WTC11 (cell line): Measurements from ENCODE around the gene SPRYD7. TPM values are rescaled to one million over a fixed set of nuclear protein-coding genes. Genes with fewer than 3 reads are reported as not detected.
"Not testable (repeated sequence)": the region's sequence is repeated elsewhere in the genome, so short reads cannot be mapped to it uniquely, and the experiment has no call there.

Experiments
- ATAC-seq: fragments of 200-7000 bp; cut with Tn5 transposase; 2 replicates; pipeline ENCODE4 v1.10.0; 2021; ENCODE audit warnings: mild to moderate bottlenecking, moderate library complexity
- CTCF ChIA-PET: fragments of 300-600 bp; sonication (Branson Sonifier 250); formaldehyde crosslinking; loops from one replicate; lab custom pipeline; 2021; ENCODE audit warnings: antibody characterized with exemption; lab: Charles Lee
- POLR2A ChIA-PET: fragments of 350-600 bp; sonication (Branson Sonifier 250); formaldehyde crosslinking; loops from one replicate; lab custom pipeline; 2021; ENCODE audit warnings: antibody characterized with exemption; lab: Charles Lee
- DNase-seq: peaks from one replicate; pipeline ENCODE4 v3.0.0; 2021; ENCODE audit warnings: low spot score
- H3K27ac Mint-ChIP-seq: 2 replicates; pipeline ENCODE4 v1.8.0; 2021; ENCODE audit warnings: mixed read lengths
- H3K27me3 Mint-ChIP-seq: 2 replicates; pipeline ENCODE4 v1.8.0; 2021; ENCODE audit warnings: low read depth, mild to moderate bottlenecking, moderate library complexity, mixed read lengths
- H3K36me3 Mint-ChIP-seq: 2 replicates; pipeline ENCODE4 v1.8.0; 2021; ENCODE audit warnings: mixed read lengths
- H3K4me1 Mint-ChIP-seq: 2 replicates; pipeline ENCODE4 v1.8.0; 2022; ENCODE audit warnings: mixed read lengths
- H3K4me3 Mint-ChIP-seq: 2 replicates; pipeline ENCODE4 v1.8.0; 2021; ENCODE audit warnings: mild to moderate bottlenecking, moderate library complexity, mixed read lengths
- H3K9me3 Mint-ChIP-seq: 2 replicates; pipeline ENCODE4 v1.8.0; 2021; ENCODE audit warnings: mixed read lengths
- CBFB ChIP-seq: sonication (generic); formaldehyde crosslinking; IDR thresholded peaks from 2 replicates; pipeline ENCODE4 v1.8.1; 2022; ENCODE audit warnings: mild to moderate bottlenecking, low read depth, missing genetic modification reagents
- CREB1 ChIP-seq: sonication (generic); formaldehyde crosslinking; IDR thresholded peaks from 2 replicates; pipeline ENCODE4 v1.8.0; 2023; ENCODE audit warnings: mild to moderate bottlenecking, missing genetic modification reagents
- ETV6 ChIP-seq: sonication (generic); formaldehyde crosslinking; IDR thresholded peaks from 2 replicates; pipeline ENCODE4 v1.8.1; 2022; ENCODE audit warnings: mild to moderate bottlenecking, missing genetic modification reagents
- FOXK1 ChIP-seq: sonication (generic); formaldehyde crosslinking; IDR thresholded peaks from 2 replicates; pipeline ENCODE4 v1.8.0; 2022; ENCODE audit warnings: mild to moderate bottlenecking, moderate library complexity, missing genetic modification reagents
- GRHL2 ChIP-seq: fragments of 250-450 bp; sonication (Bioruptor Pico); IDR thresholded peaks from 2 replicates; pipeline ENCODE4 v1.8.0; 2022; ENCODE audit warnings: mild to moderate bottlenecking, moderate library complexity; ENCODE audit not compliant: insufficient replicate concordance, severe bottlenecking
- JUN ChIP-seq: sonication (generic); formaldehyde crosslinking; IDR thresholded peaks from 2 replicates; pipeline ENCODE4 v1.8.0; 2023; ENCODE audit warnings: mild to moderate bottlenecking, missing genetic modification reagents
- OVOL2 ChIP-seq: fragments of 250-450 bp; sonication (Bioruptor Pico); IDR thresholded peaks from 2 replicates; pipeline ENCODE4 v1.9.0; 2021; ENCODE audit warnings: mild to moderate bottlenecking, borderline replicate concordance
- RELA ChIP-seq: sonication (generic); formaldehyde crosslinking; IDR thresholded peaks from 2 replicates; pipeline ENCODE4 v1.8.1; 2022; ENCODE audit warnings: missing genetic modification reagents, mild to moderate bottlenecking, borderline replicate concordance
- RORB ChIP-seq: fragments of 250-450 bp; sonication (Bioruptor Pico); IDR thresholded peaks from 2 replicates; pipeline ENCODE4 v1.9.0; 2021; ENCODE audit warnings: mild to moderate bottlenecking
- TCF7 ChIP-seq: sonication (generic); formaldehyde crosslinking; IDR thresholded peaks from 2 replicates; pipeline ENCODE4 v1.8.0; 2022; ENCODE audit warnings: mild to moderate bottlenecking, low read depth, missing genetic modification reagents, moderate library complexity
- TEAD1 ChIP-seq: sonication (generic); formaldehyde crosslinking; IDR thresholded peaks from 2 replicates; pipeline ENCODE4 v1.8.0; 2022; ENCODE audit warnings: mild to moderate bottlenecking, missing genetic modification reagents
- TP53 ChIP-seq: sonication (generic); formaldehyde crosslinking; IDR thresholded peaks from 2 replicates; pipeline ENCODE4 v1.8.1; 2023; ENCODE audit warnings: mild to moderate bottlenecking, missing genetic modification reagents
- total RNA-seq: library from RNA; stranded (reverse); gene quantifications from 3 replicates; pipeline ENCODE4 v1.2.3, GENCODE V29; 2021
- TF ChIP-seq, protein P1 (sequence below): sonication (generic); formaldehyde crosslinking; conservative IDR thresholded peaks from 2 replicates; pipeline ENCODE4 v1.8.1; 2022; ENCODE audit warnings: mild to moderate bottlenecking, missing genetic modification reagents
- TF ChIP-seq, protein P2 (sequence below): sonication (generic); formaldehyde crosslinking; IDR thresholded peaks from 2 replicates; pipeline ENCODE4 v1.8.0; 2023; ENCODE audit warnings: missing genetic modification reagents
- TF ChIP-seq, protein P3 (sequence below): sonication (generic); formaldehyde crosslinking; IDR thresholded peaks from 2 replicates; pipeline ENCODE4 v1.8.1; 2022; ENCODE audit warnings: missing genetic modification reagents, borderline replicate concordance
- TF ChIP-seq, protein P4 (sequence below): sonication (generic); formaldehyde crosslinking; IDR thresholded peaks from 2 replicates; pipeline ENCODE4 v1.8.0; 2022; ENCODE audit warnings: missing genetic modification reagents
- TF ChIP-seq, protein P5 (sequence below): sonication (generic); formaldehyde crosslinking; IDR thresholded peaks from 2 replicates; pipeline ENCODE4 v1.8.1; 2023; ENCODE audit warnings: mild to moderate bottlenecking, missing genetic modification reagents, borderline replicate concordance
- TF ChIP-seq, protein P6 (sequence below): fragments of 250-450 bp; sonication (Bioruptor Pico); IDR thresholded peaks from 2 replicates; pipeline ENCODE4 v1.9.0; 2021; ENCODE audit warnings: mild to moderate bottlenecking

SPRYD7 gene
- total RNA-seq, 1 experiment from 2014 or later, result 3.1 TPM

DNA sequence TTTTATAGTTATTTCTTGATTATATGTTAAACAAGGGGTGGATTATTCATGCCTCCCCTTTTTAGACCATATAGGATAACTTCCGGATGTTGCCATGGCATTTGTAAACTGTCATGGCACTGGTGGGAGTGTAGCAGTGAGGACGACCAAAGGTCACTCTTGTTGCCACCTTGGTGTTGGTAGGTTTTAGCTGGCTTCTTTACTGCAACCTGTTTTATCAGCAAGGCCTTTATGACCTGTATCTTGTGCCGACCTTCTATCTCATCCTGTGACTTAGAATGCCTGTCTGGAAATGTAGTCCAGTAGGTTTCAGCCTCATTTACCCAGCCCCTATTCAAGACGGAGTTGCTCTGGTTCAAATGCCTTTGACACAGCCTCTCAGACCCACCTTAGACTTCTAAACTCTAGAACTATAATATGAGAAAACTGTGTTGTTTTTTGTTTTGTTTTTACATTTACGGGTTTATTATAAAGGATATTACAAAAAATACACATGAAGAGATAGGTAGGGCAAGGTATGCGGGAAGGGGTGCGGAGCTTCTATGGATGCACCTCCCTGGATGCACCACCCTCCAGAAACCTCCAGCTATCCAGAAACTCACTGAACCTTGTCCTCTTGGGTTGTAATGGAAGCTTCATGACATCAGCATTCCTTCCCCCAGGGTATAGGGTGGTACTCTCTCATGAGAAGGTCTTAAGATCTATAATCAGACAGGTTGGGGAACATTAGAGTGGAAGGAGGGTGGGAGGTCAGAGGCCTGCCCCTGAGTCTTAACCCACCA lies 15.8 kb upstream of the SPRYD7 start:
- TF ChIP-seq, protein P1, sequence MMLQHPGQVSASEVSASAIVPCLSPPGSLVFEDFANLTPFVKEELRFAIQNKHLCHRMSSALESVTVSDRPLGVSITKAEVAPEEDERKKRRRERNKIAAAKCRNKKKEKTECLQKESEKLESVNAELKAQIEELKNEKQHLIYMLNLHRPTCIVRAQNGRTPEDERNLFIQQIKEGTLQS, result no peak
- TF ChIP-seq RELA (CRISPR knock-in tag), result no peak
- TF ChIP-seq TEAD1 (CRISPR knock-in tag), result no peak
- TF ChIP-seq CBFB, result no peak
- no peak for TF ChIP-seq ETV6
- no peak for TF ChIP-seq JUN
- no peak for TF ChIP-seq RORB (CRISPR knock-in tag)
- no peak for TF ChIP-seq FOXK1 (CRISPR knock-in tag)
- Mint-ChIP-seq H3K9me3 (no peaks in the 10 kb centered on the region), H3K4me3 (no peak overlapping the region), H3K36me3 (no peaks in the 10 kb centered on the region), H3K27me3 (peaks cover 5% of the 10 kb centered on the region; the same call in 1 of the 2 replicates), H3K4me1 (peaks cover 7% of the 10 kb centered on the region), H3K27ac (no peak overlapping the region)
- ChIA-PET POLR2A (no interaction called here), CTCF (interaction anchor here (2.0 to 2.2 kb wide), 2 partner anchors 16 to 25 kb away, joined by 6 to 7 read pairs; partner anchors contain the start of gene SPRYD7)
- no peak for ATAC-seq
- no peak for DNase-seq

DNA sequence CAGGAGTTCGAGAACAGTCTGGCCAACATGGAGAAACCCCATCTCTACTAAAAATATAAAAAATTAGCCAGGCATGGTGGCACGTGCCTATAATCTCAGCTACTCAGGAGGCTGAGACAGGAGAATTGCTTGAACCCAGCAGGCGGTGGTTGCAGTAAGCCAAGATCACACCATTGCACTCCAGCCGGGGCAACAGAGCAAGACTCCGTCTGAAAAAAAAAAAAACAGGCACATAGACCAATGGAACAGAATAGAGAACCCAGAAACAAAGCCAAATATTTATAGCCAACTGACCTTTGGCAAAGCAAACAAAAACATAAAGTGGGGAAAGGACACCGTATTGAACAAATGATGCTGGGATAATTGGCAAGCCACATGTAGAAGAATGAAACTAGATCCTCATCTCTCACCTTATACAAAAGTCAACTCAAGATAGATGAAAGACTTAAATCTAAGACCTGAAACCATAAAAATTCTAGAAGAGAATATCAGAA lies 12.7 kb upstream of the SPRYD7 start:
- ATAC-seq, H3K27me3 Mint-ChIP-seq, H3K27ac Mint-ChIP-seq, POLR2A ChIA-PET, H3K36me3 Mint-ChIP-seq, H3K4me1 Mint-ChIP-seq, H3K9me3 Mint-ChIP-seq, DNase-seq, H3K4me3 Mint-ChIP-seq: not testable (repeated sequence)
- CTCF ChIA-PET, result interaction anchor here (0.9 kb wide), 1 partner anchor 13 kb away, joined by 6 read pairs; the partner anchor contains the start of gene SPRYD7

DNA sequence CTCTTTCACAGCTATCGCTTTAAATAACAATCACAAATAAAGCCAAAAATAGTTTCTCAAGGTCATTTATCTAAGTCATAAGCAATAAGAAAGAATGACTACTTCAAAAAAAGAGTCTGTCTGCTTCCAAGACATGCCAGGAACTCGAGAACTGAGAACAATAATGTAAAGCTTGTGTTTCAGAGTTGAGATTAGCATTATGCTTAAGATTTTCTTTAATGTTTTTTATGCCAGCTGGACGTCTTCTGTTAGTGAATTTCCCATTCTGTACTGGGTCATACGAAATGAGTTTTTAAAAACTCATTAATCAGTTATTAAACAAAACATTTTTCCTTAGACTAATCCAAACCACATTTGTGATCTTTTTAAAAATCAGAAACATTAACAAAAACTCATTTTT lies 3.2 kb upstream of the SPRYD7 start:
- Mint-ChIP-seq H3K27ac (no peak overlapping the region), H3K4me3 (no peak overlapping the region), H3K9me3 (no peaks in the 10 kb centered on the region; the same call in 1 of the 2 replicates), H3K36me3 (no peaks in the 10 kb centered on the region), H3K27me3 (peaks cover 12% of the 10 kb centered on the region), H3K4me1 (peaks cover 6% of the 10 kb centered on the region)
- ATAC-seq (no peak), DNase-seq (no peak)
- POLR2A ChIA-PET, result no interaction called here
- CTCF ChIA-PET, result interaction anchor here (1.2 kb wide), 1 partner anchor 37 kb away, joined by 3 read pairs; no protein-coding TSS in a partner anchor
- TF ChIP-seq OVOL2 (CRISPR knock-in tag) (no peak), GRHL2 (CRISPR knock-in tag) (no peak), CREB1 (CRISPR knock-in tag) (no peak), TCF7 (CRISPR knock-in tag) (no peak), JUN (no peak), TP53 (CRISPR knock-in tag) (no peak)
- TF ChIP-seq, protein P2, sequence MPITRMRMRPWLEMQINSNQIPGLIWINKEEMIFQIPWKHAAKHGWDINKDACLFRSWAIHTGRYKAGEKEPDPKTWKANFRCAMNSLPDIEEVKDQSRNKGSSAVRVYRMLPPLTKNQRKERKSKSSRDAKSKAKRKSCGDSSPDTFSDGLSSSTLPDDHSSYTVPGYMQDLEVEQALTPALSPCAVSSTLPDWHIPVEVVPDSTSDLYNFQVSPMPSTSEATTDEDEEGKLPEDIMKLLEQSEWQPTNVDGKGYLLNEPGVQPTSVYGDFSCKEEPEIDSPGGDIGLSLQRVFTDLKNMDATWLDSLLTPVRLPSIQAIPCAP (CRISPR knock-in tag), result no peak
- TF ChIP-seq, protein P3, sequence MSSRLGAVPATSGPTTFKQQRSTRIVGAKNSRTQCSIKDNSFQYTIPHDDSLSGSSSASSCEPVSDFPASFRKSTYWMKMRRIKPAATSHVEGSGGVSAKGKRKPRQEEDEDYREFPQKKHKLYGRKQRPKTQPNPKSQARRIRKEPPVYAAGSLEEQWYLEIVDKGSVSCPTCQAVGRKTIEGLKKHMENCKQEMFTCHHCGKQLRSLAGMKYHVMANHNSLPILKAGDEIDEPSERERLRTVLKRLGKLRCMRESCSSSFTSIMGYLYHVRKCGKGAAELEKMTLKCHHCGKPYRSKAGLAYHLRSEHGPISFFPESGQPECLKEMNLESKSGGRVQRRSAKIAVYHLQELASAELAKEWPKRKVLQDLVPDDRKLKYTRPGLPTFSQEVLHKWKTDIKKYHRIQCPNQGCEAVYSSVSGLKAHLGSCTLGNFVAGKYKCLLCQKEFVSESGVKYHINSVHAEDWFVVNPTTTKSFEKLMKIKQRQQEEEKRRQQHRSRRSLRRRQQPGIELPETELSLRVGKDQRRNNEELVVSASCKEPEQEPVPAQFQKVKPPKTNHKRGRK (CRISPR knock-in tag), result no peak
- TF ChIP-seq, protein P4, sequence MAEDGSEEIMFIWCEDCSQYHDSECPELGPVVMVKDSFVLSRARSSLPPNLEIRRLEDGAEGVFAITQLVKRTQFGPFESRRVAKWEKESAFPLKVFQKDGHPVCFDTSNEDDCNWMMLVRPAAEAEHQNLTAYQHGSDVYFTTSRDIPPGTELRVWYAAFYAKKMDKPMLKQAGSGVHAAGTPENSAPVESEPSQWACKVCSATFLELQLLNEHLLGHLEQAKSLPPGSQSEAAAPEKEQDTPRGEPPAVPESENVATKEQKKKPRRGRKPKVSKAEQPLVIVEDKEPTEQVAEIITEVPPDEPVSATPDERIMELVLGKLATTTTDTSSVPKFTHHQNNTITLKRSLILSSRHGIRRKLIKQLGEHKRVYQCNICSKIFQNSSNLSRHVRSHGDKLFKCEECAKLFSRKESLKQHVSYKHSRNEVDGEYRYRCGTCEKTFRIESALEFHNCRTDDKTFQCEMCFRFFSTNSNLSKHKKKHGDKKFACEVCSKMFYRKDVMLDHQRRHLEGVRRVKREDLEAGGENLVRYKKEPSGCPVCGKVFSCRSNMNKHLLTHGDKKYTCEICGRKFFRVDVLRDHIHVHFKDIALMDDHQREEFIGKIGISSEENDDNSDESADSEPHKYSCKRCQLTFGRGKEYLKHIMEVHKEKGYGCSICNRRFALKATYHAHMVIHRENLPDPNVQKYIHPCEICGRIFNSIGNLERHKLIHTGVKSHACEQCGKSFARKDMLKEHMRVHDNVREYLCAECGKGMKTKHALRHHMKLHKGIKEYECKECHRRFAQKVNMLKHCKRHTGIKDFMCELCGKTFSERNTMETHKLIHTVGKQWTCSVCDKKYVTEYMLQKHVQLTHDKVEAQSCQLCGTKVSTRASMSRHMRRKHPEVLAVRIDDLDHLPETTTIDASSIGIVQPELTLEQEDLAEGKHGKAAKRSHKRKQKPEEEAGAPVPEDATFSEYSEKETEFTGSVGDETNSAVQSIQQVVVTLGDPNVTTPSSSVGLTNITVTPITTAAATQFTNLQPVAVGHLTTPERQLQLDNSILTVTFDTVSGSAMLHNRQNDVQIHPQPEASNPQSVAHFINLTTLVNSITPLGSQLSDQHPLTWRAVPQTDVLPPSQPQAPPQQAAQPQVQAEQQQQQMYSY, result no peak
- TF ChIP-seq, protein P5, sequence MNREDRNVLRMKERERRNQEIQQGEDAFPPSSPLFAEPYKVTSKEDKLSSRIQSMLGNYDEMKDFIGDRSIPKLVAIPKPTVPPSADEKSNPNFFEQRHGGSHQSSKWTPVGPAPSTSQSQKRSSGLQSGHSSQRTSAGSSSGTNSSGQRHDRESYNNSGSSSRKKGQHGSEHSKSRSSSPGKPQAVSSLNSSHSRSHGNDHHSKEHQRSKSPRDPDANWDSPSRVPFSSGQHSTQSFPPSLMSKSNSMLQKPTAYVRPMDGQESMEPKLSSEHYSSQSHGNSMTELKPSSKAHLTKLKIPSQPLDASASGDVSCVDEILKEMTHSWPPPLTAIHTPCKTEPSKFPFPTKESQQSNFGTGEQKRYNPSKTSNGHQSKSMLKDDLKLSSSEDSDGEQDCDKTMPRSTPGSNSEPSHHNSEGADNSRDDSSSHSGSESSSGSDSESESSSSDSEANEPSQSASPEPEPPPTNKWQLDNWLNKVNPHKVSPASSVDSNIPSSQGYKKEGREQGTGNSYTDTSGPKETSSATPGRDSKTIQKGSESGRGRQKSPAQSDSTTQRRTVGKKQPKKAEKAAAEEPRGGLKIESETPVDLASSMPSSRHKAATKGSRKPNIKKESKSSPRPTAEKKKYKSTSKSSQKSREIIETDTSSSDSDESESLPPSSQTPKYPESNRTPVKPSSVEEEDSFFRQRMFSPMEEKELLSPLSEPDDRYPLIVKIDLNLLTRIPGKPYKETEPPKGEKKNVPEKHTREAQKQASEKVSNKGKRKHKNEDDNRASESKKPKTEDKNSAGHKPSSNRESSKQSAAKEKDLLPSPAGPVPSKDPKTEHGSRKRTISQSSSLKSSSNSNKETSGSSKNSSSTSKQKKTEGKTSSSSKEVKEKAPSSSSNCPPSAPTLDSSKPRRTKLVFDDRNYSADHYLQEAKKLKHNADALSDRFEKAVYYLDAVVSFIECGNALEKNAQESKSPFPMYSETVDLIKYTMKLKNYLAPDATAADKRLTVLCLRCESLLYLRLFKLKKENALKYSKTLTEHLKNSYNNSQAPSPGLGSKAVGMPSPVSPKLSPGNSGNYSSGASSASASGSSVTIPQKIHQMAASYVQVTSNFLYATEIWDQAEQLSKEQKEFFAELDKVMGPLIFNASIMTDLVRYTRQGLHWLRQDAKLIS, result no peak
- TF ChIP-seq, protein P6, sequence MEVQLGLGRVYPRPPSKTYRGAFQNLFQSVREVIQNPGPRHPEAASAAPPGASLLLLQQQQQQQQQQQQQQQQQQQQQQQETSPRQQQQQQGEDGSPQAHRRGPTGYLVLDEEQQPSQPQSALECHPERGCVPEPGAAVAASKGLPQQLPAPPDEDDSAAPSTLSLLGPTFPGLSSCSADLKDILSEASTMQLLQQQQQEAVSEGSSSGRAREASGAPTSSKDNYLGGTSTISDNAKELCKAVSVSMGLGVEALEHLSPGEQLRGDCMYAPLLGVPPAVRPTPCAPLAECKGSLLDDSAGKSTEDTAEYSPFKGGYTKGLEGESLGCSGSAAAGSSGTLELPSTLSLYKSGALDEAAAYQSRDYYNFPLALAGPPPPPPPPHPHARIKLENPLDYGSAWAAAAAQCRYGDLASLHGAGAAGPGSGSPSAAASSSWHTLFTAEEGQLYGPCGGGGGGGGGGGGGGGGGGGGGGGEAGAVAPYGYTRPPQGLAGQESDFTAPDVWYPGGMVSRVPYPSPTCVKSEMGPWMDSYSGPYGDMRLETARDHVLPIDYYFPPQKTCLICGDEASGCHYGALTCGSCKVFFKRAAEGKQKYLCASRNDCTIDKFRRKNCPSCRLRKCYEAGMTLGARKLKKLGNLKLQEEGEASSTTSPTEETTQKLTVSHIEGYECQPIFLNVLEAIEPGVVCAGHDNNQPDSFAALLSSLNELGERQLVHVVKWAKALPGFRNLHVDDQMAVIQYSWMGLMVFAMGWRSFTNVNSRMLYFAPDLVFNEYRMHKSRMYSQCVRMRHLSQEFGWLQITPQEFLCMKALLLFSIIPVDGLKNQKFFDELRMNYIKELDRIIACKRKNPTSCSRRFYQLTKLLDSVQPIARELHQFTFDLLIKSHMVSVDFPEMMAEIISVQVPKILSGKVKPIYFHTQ, result no peak
